IPS-18a (cell line): ENCODE results near the gene SPATA16.

Experiments
- H3K27ac ChIP-seq: one replicate; pipeline ENCODE4 v1.5.1; 2013; ENCODE audit warnings: low read length
- H3K27me3 ChIP-seq: one replicate; pipeline ENCODE4 v1.6.1; 2013; ENCODE audit warnings: mild to moderate bottlenecking, low read length; ENCODE audit not compliant: control insufficient read depth, insufficient read depth
- H3K36me3 ChIP-seq: one replicate; pipeline ENCODE4 v1.6.1; 2013; ENCODE audit warnings: low read depth, low read length; ENCODE audit not compliant: control insufficient read depth
- H3K4me1 ChIP-seq: one replicate; pipeline ENCODE4 v1.6.1; 2013; ENCODE audit warnings: low read depth, low read length; ENCODE audit not compliant: control insufficient read depth
- H3K4me3 ChIP-seq: one replicate; pipeline ENCODE4 v1.5.1; 2013; ENCODE audit warnings: low read length
- H3K9ac ChIP-seq: one replicate; pipeline ENCODE4 v1.6.1; 2013; ENCODE audit warnings: mild to moderate bottlenecking, low read length, moderate library complexity
- H3K9me3 ChIP-seq: one replicate; pipeline ENCODE4 v1.6.1; 2013; ENCODE audit warnings: low read depth, low read length; ENCODE audit not compliant: control insufficient read depth

SPATA16 gene

GRCh38 chr3:173103469-173103868, 37.6 kb downstream of the SPATA16 start:
- Histone ChIP-seq H3K36me3 (no peaks in the 10 kb centered on the region), H3K27ac (no peak overlapping the region), H3K4me1 (peaks cover 4% of the 10 kb centered on the region), H3K4me3 (no peak overlapping the region), H3K27me3 (no peaks in the 10 kb centered on the region), H3K9ac (no peak overlapping the region), H3K9me3 (peaks cover 3% of the 10 kb centered on the region)

- H3K9ac ChIP-seq: no peak overlapping the region
- H3K36me3 ChIP-seq: no peaks in the 10 kb centered on the region
- H3K4me3 ChIP-seq: no peak overlapping the region
- peaks cover 4% of the 10 kb centered on the region for H3K4me1 ChIP-seq
- no peaks in the 10 kb centered on the region for H3K27me3 ChIP-seq
- peaks cover 3% of the 10 kb centered on the region for H3K9me3 ChIP-seq
- no peak overlapping the region for H3K27ac ChIP-seq
Observed at GRCh38 chr3:173098959-173099358, 42.1 kb downstream of the SPATA16 start.

- H3K9ac ChIP-seq: no peak overlapping the region
- no peaks in the 10 kb centered on the region for H3K36me3 ChIP-seq
- H3K27me3 ChIP-seq: no peaks in the 10 kb centered on the region
- H3K4me1 ChIP-seq: peaks cover 4% of the 10 kb centered on the region
- H3K27ac ChIP-seq: no peak overlapping the region
- H3K9me3 ChIP-seq: no peaks in the 10 kb centered on the region
- no peak overlapping the region for H3K4me3 ChIP-seq
Observed at GRCh38 chr3:173096994-173097785, 43.8 kb downstream of the SPATA16 start.

- Histone ChIP-seq H3K4me1 (peaks cover 4% of the 10 kb centered on the region), H3K27me3 (no peaks in the 10 kb centered on the region), H3K9ac (no peak overlapping the region), H3K36me3 (no peaks in the 10 kb centered on the region), H3K9me3 (no peaks in the 10 kb centered on the region), H3K27ac (no peak overlapping the region), H3K4me3 (no peak overlapping the region)
Observed at GRCh38 chr3:173096140-173096539, 44.9 kb downstream of the SPATA16 start.

- no peaks in the 10 kb centered on the region for H3K36me3 ChIP-seq
- no peak overlapping the region for H3K4me3 ChIP-seq
- H3K9ac ChIP-seq: no peak overlapping the region
- H3K27me3 ChIP-seq: no peaks in the 10 kb centered on the region
- no peaks in the 10 kb centered on the region for H3K4me1 ChIP-seq
- H3K9me3 ChIP-seq: no peaks in the 10 kb centered on the region
- H3K27ac ChIP-seq: no peak overlapping the region
Observed at GRCh38 chr3:173092038-173092437, 49.0 kb downstream of the SPATA16 start.

- no peak overlapping the region for H3K27ac ChIP-seq
- H3K36me3 ChIP-seq: no peaks in the 10 kb centered on the region
- no peaks in the 10 kb centered on the region for H3K27me3 ChIP-seq
- no peak overlapping the region for H3K9ac ChIP-seq
- H3K4me1 ChIP-seq: no peaks in the 10 kb centered on the region
- no peak overlapping the region for H3K4me3 ChIP-seq
- H3K9me3 ChIP-seq: no peaks in the 10 kb centered on the region
Observed at GRCh38 chr3:173090492-173090891, 50.5 kb downstream of the SPATA16 start.

GRCh38 chr3:173089283-173089682, 51.8 kb downstream of the SPATA16 start:
- no peak overlapping the region for H3K4me3 ChIP-seq
- H3K9me3 ChIP-seq: no peaks in the 10 kb centered on the region
- no peaks in the 10 kb centered on the region for H3K4me1 ChIP-seq
- H3K36me3 ChIP-seq: no peaks in the 10 kb centered on the region
- no peaks in the 10 kb centered on the region for H3K27me3 ChIP-seq
- no peak overlapping the region for H3K9ac ChIP-seq
- no peak overlapping the region for H3K27ac ChIP-seq

GRCh38 chr3:173078525-173078924, 62.5 kb downstream of the SPATA16 start:
- Histone ChIP-seq H3K27me3 (no peaks in the 10 kb centered on the region), H3K36me3 (no peaks in the 10 kb centered on the region), H3K9ac (no peak overlapping the region), H3K9me3 (no peaks in the 10 kb centered on the region), H3K27ac (no peak overlapping the region), H3K4me3 (no peak overlapping the region), H3K4me1 (peaks cover 4% of the 10 kb centered on the region)

GRCh38 chr3:173066044-173067004, 74.7 kb downstream of the SPATA16 start:
- Histone ChIP-seq H3K27me3 (no peaks in the 10 kb centered on the region), H3K4me1 (peaks cover 8% of the 10 kb centered on the region), H3K27ac (no peak overlapping the region), H3K4me3 (no peak overlapping the region), H3K9ac (no peak overlapping the region), H3K36me3 (no peaks in the 10 kb centered on the region), H3K9me3 (no peaks in the 10 kb centered on the region)

GRCh38 chr3:173065543-173065981, 75.5 kb downstream of the SPATA16 start:
- Histone ChIP-seq H3K4me1 (peaks cover 8% of the 10 kb centered on the region), H3K27me3 (no peaks in the 10 kb centered on the region), H3K27ac (no peak overlapping the region), H3K9me3 (no peaks in the 10 kb centered on the region), H3K9ac (no peak overlapping the region), H3K4me3 (no peak overlapping the region), H3K36me3 (no peaks in the 10 kb centered on the region)

- Histone ChIP-seq H3K36me3 (no peaks in the 10 kb centered on the region), H3K4me1 (peaks cover 8% of the 10 kb centered on the region), H3K27ac (no peak overlapping the region), H3K27me3 (no peaks in the 10 kb centered on the region), H3K9ac (no peak overlapping the region), H3K4me3 (no peak overlapping the region), H3K9me3 (no peaks in the 10 kb centered on the region)
Observed at GRCh38 chr3:173064631-173065030, 76.4 kb downstream of the SPATA16 start.
